Osteocyte (in vitro differentiated cells): Measurements from ENCODE around the gene ATG16L2. TPM values are rescaled to one million over a fixed set of nuclear protein-coding genes. Genes with fewer than 3 reads are reported as not detected.

Experiments
- DNase-seq: peaks from one replicate; pipeline ENCODE4 v3.0.0; 2021; ENCODE audit warnings: mixed read lengths; ENCODE audit not compliant: unreplicated experiment; ENCODE audit errors: extremely low spot score
- H3K27ac Mint-ChIP-seq: one replicate; pipeline ENCODE4 v1.8.0; 2021; ENCODE audit warnings: mild to moderate bottlenecking, mixed read lengths; ENCODE audit not compliant: unreplicated experiment
- H3K27me3 Mint-ChIP-seq: one replicate; pipeline ENCODE4 v1.8.0; 2021; ENCODE audit warnings: mixed read lengths; ENCODE audit not compliant: unreplicated experiment
- H3K36me3 Mint-ChIP-seq: one replicate; pipeline ENCODE4 v1.8.0; 2021; ENCODE audit warnings: mixed read lengths; ENCODE audit not compliant: unreplicated experiment
- H3K4me1 Mint-ChIP-seq: one replicate; pipeline ENCODE4 v1.8.0; 2021; ENCODE audit warnings: mixed read lengths; ENCODE audit not compliant: unreplicated experiment
- H3K4me3 Mint-ChIP-seq: one replicate; pipeline ENCODE4 v1.8.0; 2021; ENCODE audit warnings: mild to moderate bottlenecking, moderate library complexity, mixed read lengths; ENCODE audit not compliant: unreplicated experiment
- H3K9me3 Mint-ChIP-seq: one replicate; pipeline ENCODE4 v1.8.0; 2021; ENCODE audit warnings: mixed read lengths; ENCODE audit not compliant: unreplicated experiment
- CTCF ChIP-seq: fragments of 200-600 bp; sonication (generic); IDR thresholded peaks from 2 replicates; pipeline ENCODE4 v1.5.0; 2021; ENCODE audit warnings: antibody characterized with exemption, mild to moderate bottlenecking, moderate library complexity
- total RNA-seq: library from RNA; stranded (reverse); gene quantifications from 2 replicates; pipeline ENCODE4 v1.2.1, GENCODE V29; 2021

Gene ATG16L2
- total RNA-seq, 1 donor from 2014 or later: 17.1 TPM

- no peak for DNase-seq
- peak; percentile 58 for TF ChIP-seq CTCF
- Mint-ChIP-seq H3K27ac (peak overlapping the region; percentile 97), H3K36me3 (peaks cover 10% of the 10 kb centered on the region), H3K4me3 (peak overlapping the region; percentile 97), H3K27me3 (no peaks in the 10 kb centered on the region), H3K9me3 (no peaks in the 10 kb centered on the region), H3K4me1 (peaks cover 33% of the 10 kb centered on the region)
Measured at GRCh38 chr11:72812967-72813739, 1.1 kb upstream of the ATG16L2 start.

- H3K4me1 Mint-ChIP-seq: peaks cover 33% of the 10 kb centered on the region
- H3K27me3 Mint-ChIP-seq: no peaks in the 10 kb centered on the region
Measured at GRCh38 chr11:72813740-72814285, 398 bp upstream of the ATG16L2 start.

GRCh38 chr11:72815110-72815618 is 953 bp downstream of the ATG16L2 start:
- Mint-ChIP-seq H3K4me3 (peak overlapping the region; percentile 98), H3K9me3 (no peaks in the 10 kb centered on the region), H3K27ac (peak overlapping the region; percentile 92), H3K27me3 (no peaks in the 10 kb centered on the region), H3K4me1 (peaks cover 34% of the 10 kb centered on the region), H3K36me3 (peaks cover 9% of the 10 kb centered on the region)
- TF ChIP-seq CTCF: no peak
- DNase-seq: no peak

More at GRCh38 chr11:72813740-72814285, 398 bp upstream of the ATG16L2 start:
- H3K4me3 Mint-ChIP-seq: peak overlapping the region; percentile 97
- H3K9me3 Mint-ChIP-seq: no peaks in the 10 kb centered on the region
- TF ChIP-seq CTCF: no peak
- peaks cover 6% of the 10 kb centered on the region for H3K36me3 Mint-ChIP-seq
- no peak for DNase-seq
- peak overlapping the region; percentile 97 for H3K27ac Mint-ChIP-seq

- peaks cover 6% of the 10 kb centered on the region for H3K36me3 Mint-ChIP-seq
- peaks cover 35% of the 10 kb centered on the region for H3K4me1 Mint-ChIP-seq
- peak overlapping the region; percentile 18 for H3K4me3 Mint-ChIP-seq
- no peak overlapping the region for H3K27ac Mint-ChIP-seq
- no peaks in the 10 kb centered on the region for H3K9me3 Mint-ChIP-seq
- no peak for DNase-seq
- TF ChIP-seq CTCF: no peak
- no peaks in the 10 kb centered on the region for H3K27me3 Mint-ChIP-seq
Measured at GRCh38 chr11:72816404-72816990, 2.3 kb downstream of the ATG16L2 start.

GRCh38 chr11:72817966-72818365 is 3.8 kb downstream of the ATG16L2 start:
- Mint-ChIP-seq H3K4me3 (no peak overlapping the region), H3K36me3 (peaks cover 6% of the 10 kb centered on the region), H3K9me3 (no peaks in the 10 kb centered on the region), H3K4me1 (peaks cover 27% of the 10 kb centered on the region), H3K27ac (no peak overlapping the region), H3K27me3 (no peaks in the 10 kb centered on the region)
- TF ChIP-seq CTCF: no peak
- DNase-seq: no peak
